Activated CD4-positive, CD25-positive, alpha-beta regulatory T cell (primary cell): Measurements from ENCODE around the gene RYK.
"Not testable (repeated sequence)": the region's sequence is repeated elsewhere in the genome, so short reads cannot be mapped to it uniquely, and the experiment has no call there.

Source experiments
- DNase-seq, 4 experiments: peaks; one replicate each; lab custom pipeline; 2025; lab: John Stamatoyannopoulos, UW

The RYK gene

DNA sequence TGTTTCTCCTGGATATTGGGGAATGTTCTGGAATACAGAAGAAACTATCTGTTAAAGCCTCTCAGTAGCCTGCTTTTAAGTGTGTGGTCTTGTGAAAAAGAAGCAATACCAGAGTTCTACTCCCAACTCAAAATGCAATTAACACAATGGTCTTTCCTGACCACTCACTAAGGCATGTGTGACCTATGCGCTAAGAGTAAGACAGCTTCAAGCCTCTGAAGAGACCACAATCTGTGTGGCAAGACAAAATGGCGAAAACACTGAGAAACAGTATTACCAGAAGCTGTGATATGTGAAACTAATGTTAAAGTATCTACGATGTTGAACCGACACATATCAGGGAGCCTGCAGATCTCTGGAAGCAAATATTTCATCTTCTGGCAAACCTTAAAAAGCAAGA is 33.8 kb downstream of the RYK start:
- no peak for DNase-seq

DNA sequence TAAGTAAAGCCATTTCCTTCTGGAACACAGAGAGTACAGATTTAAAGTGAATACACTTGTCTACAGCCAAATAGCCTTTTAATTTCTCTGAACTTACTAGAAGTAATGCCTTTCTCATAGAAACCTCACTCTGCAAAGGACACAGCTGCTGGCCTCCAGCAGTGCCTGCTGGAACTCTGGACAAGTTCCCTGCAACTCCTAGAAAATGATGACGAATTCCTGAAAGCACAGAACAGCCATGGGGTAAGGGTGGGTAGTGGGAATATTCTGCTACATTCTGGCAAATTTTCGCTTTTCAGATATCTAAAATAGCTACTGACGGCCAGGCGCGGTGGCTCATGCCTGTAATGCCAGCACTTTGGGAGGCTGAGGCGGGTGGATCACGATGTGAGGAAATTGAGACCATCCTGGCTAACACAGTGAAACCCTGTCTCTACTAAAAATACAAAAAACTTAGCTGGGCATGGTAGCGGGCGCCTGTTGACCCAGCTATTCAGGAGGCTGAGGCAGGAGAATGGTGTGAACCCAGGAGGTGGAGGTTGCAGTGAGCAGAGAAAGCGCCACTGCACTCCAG is 34.4 kb downstream of the RYK start:
- DNase-seq = no peak

DNA sequence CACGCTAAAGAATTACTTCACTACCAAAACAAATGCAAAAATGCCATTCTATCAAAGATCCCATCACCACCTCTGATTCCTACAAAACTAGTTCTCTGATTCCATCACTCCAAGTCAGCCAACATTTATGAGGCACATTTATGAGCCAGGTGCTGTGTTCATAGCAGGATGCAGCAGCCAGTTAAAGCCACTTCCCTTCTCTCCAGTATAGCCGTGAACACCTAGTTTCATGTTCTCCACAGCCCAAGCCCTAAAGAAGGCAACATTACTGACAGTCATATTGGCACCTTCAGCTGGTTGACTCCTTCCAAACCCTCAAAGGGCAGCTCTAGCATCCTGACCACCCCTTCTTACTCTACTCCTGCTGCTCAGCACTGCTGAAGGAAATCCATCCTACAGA is 36.4 kb downstream of the RYK start:
- no peak for DNase-seq

DNA sequence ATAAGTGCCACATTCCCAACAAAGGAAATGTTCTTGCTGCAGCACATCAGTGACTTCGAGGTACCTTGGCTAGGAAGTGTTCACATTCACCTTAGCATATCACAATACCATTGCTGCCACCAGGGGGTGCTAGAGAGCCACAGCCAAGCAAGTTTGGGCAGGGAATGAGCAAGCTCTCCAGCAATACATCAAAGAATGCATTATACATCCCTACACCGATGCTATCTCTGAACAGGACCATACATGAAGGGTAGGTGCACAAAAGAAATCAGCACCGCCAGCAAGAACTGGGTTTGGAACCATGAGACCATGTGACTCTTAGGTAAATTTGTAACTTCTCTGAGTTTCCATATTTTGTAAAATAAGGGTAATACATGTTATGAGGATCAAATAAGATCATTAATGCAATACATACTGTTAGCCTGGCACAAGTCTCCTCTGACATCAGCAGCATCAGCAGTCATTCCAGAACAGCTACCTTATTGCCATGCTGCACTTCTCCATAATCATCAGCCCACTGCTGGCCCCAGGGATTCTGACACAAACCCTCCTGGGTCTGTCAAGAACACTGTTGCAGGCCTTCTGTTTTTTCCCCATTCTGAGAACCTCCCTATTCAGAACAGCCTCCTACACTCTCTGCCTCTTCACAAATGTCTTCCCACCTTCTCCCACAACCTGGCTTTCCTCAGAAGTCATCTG is 37.5 kb downstream of the RYK start:
- peak; percentile 70 to 92 (median 82) for DNase-seq

DNA sequence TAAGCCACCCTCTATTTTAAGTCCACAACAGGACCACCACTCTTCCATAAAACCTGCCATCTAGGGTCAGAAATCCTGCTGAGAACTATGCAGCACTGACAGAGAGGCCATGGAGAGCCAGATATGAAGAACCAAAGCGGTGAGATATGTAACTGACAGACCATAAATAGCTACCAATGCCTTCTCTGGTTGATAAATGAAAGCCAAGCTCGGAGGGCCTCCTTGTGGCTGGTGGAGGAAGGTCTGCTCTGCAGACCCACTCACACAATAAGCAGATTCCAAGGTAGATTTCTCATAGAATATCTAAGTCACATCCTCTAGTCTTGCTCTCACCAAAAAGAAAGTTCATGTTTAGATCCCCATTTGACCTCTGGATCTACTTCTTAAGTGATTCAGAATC is 38.9 kb downstream of the RYK start:
- DNase-seq = no peak

DNA sequence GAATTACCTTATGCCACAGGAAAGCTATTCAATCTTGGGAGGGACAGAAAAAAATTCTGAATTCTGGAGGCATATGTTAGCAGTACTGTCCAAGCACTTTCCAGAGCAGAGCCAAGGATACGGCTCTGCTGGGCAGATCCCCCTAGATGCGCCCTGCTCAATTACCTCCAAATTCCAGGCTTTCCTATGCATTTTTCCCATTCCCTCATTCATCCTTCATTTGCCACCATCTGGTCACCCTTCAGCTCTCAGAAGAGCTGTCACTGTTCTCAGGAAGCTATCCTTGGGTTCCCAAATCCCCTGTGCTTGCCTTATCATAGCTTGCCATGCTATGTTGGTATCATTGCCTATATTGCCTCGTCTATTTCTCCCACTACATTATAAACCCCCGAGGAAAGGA is 45.2 kb downstream of the RYK start:
- no peak for DNase-seq

DNA sequence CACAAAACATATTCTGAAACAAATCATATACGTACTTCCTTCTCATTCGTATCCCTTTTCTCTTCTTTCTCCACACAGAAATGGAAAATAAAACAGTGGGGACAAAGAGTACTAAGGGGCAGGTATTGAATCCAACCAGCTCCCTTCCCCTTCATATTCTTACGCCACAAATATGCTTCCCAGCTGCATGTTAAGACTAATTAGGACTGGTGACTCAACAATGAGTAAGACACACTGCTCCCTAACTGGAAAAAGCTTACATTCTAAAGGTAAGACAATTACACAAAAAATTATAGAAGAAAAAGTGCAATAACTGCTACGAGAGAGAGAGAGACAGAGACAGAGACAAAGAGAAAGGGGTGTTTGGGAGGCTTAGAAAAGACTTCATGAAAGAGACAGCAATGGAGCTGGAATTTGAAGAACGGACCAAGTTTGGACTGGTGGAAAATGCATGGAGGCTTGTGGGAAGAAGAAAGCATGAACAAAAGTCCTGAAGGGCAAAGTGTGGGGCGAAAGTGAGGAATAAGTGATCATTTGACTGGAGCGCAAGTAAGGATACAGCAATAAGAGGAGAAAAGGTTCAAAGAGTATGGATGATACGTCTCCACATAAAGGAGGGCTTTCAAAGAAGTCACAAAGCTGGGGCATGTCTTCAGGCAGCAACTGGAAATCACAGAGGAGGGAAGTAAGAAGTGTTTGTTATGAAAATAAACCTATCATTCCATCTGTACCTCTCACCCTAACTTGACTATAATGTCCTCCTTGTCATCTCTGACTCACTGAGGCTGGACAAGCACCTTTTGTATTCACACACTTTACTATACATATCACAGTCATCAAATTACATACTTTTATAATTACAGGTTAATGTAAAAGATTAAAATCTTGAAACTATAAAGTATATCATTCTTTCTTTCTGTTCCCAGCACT is 49.2 kb downstream of the RYK start:
- no peak for DNase-seq

DNA sequence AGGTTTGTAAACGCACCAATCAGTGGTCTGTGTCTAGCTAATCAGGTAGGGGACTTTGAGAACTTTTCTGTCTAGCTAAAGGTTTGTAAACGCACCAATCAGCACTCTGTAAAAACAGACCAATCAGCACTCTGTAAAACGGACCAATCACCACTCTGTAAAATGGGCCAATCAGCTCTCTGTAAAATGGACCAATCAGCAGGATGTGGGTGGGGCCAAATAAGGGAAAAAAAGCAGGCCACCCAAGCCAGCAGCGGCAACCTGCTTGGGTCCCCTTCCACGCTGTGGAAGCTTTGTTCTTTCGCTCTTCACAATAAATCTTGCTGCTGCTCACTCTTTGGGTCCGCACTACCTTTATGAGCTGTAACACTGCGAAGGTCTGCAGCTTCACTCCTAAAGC is 50.8 kb downstream of the RYK start:
- DNase-seq = not testable (repeated sequence)

DNA sequence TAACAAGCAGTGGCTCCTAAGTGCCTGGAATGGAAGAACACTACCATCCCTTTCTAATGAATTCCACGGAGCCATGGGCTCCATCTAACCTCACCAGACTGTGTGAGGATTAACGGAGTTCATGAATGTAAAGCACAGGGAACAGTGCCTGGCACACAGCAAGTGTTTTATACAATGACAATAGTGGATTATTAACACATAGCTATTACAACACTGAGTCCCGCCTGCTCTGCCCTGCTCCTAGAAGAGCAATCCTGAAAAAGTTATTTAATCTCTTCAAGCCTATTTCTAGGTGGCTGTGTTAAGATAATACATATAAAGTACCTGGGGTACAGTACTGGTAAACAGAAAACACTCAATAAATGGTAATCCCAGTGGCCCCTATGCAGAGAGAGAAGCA is 51.4 kb downstream of the RYK start:
- no peak for DNase-seq

DNA sequence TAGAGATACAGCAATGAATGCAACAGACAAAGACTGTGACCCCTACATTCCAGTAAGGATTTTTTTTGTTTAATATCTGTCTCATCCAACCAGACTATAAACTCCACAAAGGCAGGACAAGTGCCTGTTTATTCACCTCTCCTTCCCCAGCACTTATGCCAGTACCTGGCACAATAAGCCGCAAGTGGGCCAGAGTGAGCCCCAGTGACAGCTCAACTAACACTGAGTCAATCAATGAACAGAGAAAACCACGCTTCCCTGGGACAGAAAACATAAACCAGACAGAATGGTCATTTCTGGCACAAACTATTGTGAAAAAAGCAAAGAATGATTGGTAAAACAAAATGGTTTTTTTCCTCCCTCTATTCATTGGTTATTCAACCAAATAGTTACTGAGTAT is 52.2 kb downstream of the RYK start:
- no peak for DNase-seq

DNA sequence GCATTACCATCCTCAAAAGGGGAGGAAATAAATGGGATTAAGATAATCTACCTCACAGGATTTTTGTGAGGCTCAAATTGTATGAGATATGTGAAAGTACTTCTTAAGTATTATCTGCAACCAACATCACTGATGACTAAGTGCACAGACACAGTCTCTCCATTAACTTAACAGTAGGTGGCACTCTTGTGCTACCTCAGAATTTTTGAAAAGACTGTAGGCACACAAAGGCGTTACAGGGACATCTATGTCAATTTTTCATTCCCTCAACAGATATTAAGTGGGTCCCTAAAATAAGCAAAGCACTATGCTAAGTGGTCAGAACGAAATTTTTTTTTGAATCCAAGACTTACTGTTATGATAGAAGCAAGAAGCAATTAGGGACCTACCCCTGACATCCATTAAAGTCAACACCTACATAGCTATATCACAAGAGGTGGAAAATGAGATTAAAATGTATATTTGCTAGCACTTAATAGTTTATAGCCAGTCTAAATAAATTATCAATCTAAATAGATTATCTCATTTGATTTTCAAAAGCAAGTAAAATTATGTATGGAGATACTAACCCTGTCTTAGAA is 52.9 kb downstream of the RYK start:
- DNase-seq = no peak

DNA sequence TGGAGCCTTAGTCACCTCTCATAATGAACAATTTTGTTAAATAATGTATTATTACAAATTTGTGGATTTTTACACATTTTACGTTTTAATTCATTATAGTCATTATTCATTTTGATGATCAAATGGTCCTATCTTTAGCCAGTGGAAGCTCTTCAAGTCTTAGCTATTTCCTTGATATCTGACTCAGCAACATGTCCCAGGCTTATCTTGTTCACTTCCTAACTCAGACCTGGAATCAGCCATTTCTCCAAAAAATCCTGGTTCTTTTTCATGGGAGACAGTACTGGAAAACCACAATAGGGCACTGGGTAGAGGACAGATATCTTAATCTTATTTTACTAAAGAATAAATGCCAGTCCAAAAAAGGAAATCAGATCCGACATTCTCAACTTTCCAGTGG is 56.4 kb downstream of the RYK start:
- no peak for DNase-seq

DNA sequence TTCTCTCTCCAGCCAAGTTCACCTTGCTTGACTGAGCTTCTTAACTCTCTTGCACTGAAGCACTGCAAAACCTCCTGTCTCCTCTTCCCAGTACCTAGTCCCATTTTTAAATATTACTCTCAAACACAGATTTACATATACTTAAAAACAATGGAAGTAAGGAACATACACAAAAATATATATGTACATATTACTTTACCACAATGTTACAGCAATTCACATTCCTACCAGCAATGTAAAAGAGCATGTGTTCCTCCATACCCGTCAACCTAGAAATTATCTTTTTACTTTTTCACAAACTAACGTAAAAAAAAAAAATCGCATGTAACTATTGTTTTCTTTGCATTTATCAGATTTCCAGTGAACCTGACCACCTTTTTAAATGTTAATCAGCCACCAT is 60.4 kb downstream of the RYK start:
- no peak for DNase-seq

DNA sequence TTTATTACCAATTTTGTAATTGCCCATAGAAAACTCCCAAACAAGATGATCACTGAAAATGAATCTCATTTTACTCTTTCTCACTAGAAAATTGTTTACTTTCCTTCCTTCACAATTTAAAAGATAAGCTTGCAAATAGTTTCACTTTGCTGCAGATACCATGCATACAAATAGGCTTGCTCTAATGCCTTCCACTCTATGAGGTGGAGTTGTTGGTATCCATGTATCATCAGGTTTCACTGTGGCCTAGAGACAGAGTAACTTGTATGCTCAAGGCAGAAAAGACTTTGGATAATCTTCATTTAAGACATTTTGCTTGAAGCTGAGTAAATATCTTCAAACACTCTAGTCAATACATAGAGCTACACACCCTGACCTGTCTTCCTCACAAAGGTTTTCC is 60.8 kb downstream of the RYK start:
- DNase-seq = no peak

DNA sequence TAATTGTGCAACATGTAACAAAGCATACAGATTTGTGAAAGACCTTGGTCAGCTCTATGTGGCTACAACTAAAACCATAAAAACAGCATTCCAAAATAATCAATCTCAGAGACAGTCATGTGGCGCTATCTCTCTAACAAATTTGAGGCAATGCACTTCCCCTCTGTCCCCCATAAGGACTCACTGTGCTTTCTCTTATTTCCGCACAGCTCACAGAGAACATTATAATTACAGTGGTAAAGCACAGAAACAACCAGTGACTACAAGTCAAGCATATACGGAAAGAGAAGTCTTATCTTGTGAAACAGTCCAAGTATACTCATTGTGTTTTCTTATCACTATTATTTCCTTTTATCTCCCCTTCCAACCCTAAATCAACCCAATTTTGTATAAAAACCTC is 64.3 kb downstream of the RYK start:
- DNase-seq = no peak

DNA sequence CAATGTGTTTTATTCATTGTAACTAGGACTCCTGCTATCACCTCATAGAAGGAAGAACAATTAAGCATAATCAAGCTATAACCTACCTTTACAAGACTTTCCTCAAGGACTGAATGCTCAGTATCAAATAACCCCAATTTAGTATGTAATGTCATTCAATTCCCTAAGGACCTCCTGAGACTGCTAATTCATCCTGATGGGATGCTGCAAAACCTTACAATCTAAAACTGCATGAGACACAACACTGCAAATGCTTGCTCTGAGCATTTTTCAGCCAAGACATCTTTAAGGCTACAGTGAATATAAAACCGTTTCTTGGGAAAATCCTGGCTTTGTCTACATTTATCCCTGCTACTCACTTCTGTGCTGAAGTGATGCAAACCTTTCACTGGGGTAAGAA is 69.9 kb downstream of the RYK start:
- DNase-seq = no peak

DNA sequence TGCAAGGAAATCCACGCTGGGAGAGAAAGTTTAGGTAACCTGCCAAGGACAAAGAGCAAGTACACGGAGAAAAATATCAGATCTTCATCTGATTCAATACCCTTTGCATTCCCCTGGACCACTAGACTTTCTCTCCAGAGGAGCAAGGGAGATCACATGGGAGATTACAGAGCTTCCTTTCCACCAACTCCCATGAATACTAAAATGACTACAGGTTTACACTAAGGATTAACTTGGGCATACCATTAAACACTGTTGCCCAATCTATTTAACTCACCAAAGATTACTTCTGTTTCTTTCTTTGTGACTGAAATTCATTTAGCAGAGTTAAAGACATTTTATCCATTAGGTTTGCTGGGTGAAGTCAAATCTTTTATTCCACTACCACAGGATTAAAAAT is 71.2 kb downstream of the RYK start:
- no peak for DNase-seq

DNA sequence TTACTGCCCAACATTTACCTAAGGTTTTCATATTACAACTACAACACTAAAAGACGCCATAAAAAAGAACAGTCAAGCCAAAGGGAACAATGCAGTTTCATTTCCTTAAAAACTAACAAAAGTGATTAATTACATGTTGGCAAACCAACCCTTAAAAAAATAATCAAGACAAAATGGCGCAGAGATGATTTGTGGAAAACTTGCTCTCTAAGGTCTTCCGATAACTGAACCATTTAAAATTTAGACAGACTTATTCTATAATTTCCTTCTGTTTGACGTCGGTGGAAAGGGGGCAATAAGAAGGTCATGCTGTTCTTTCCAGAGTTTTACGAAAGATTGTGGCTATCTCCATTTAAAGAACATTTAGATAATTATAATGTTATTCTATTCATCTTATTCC is 87.6 kb downstream of the RYK start:
- no peak for DNase-seq

DNA sequence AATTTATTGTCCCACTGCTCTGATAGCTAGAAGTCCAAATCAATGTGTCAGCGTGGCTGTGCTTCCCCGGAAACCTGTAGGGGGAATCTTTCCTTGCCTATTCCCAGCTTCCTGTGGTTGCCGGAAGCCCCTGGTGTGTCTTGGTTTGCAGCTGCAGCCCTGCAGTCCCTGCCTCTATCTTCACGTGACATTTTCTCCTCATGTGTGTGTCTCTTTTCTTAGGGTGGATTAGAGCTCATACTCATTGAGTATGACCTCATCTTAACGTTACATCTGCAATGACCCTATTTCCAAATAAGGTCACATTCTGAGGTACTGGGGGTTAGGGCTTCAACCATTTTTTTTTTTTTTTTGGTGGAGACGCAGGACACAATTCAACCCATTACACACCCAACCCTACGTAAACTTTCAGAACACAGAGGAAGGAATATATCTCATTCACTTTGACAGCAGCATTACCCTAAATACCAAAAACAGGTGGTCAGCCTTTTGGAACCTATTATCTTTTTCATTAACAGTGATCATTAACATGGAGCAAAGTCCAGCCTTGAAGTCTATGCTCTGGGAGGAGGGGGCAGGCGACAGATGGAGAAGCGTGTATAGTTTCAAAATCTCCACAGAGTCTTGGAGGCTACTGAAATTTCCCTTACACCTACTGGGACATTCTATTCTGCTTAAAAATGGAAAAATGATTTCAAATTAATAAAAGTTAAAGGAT is 88.6 kb downstream of the RYK start:
- no peak for DNase-seq

DNA sequence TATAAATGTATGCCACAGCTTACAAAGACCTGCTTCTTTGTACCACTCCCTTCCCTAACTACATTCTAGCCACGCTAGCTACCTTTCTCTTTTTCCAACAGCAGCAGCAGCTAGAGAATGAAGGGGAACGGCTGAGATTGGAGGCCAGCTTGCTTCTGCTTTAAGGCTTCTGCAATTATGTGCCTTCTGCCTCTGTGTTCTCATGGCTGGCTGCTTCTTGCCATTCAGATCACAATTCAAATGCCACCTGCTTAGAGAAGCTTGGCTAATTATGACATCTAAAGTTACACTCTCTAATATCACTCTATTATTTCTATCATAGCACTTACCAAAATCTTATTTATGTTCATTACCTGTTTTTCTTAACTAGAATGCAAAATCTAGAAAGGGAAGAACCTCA is 95.2 kb downstream of the RYK start:
- no peak for DNase-seq

DNA sequence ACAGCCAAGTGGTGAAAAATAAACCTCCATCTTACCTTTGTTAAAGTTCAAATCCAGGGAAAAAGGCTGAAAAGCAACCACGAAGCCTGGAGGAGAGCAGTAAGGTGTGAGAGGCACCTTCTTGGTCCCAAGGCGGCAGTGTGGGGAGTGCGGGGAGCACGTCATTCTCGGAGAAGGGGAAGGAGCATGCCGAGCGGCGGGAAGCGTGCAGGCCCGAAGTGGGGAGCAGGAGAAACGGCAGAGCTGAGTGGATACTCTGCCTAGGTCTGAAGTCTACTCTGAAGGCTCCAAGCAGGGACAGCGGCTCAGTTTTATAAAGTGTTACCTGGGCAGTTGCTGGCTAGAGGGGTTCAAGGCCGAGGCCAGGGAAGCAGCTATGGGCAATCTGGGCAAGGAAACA is 96.9 kb downstream of the RYK start:
- no peak for DNase-seq

DNA sequence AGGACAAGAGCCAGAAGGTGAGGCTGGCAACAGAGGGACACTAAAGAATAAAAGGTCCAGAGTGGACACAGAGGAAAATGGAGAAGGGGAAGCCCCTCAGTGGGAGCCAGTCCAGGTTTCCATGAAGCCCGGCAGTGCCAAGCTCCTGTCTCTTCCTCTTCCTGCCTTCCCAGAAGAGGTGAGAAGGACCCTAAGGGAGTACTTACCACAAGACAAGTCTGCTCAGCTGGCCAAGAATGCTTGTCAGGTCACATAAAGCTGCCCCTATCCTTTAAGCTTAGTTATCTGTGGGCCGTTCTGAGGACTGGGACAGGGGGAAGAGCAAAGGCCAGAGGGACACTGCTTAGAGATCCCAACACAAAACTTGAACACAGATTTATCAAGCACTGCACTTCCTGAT is 100.2 kb downstream of the RYK start:
- DNase-seq = no peak
